ENCODE results near the gene C17orf67.

DNA sequence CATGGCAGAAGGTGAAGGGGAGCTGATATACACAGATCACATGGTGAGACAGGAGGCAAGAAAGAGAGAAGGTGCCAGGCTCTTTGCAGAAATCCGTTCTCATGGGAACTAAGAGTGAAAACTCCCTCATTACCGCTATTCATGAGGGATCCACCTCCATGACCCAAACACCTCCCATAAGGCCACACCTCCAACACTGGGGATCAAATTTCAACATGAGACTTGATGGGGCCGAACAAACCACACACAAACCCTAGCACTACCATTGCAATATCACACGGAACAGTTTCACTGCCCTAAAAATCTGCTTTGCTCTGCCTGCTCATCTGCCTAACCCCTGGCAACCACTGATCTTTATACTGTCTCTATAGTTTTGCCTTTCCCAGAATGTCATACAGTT is 34.8 kb downstream of the C17orf67 start:
- TF ChIP-seq, protein P1, sequence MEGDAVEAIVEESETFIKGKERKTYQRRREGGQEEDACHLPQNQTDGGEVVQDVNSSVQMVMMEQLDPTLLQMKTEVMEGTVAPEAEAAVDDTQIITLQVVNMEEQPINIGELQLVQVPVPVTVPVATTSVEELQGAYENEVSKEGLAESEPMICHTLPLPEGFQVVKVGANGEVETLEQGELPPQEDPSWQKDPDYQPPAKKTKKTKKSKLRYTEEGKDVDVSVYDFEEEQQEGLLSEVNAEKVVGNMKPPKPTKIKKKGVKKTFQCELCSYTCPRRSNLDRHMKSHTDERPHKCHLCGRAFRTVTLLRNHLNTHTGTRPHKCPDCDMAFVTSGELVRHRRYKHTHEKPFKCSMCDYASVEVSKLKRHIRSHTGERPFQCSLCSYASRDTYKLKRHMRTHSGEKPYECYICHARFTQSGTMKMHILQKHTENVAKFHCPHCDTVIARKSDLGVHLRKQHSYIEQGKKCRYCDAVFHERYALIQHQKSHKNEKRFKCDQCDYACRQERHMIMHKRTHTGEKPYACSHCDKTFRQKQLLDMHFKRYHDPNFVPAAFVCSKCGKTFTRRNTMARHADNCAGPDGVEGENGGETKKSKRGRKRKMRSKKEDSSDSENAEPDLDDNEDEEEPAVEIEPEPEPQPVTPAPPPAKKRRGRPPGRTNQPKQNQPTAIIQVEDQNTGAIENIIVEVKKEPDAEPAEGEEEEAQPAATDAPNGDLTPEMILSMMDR (IDR thresholded peaks at IDR 0.05): no peak
- TF ChIP-seq POLR2A (IDR thresholded peaks at IDR 0.05): no peak
